ENCODE measurements around the gene EYS. TPM values are rescaled to one million over a fixed set of nuclear protein-coding genes. Genes with fewer than 3 reads are reported as not detected.

Gene EYS
- total and polyA plus RNA-seq, 2 experiments from 2014 or later: under 0.01 to 0.15 TPM

DNA sequence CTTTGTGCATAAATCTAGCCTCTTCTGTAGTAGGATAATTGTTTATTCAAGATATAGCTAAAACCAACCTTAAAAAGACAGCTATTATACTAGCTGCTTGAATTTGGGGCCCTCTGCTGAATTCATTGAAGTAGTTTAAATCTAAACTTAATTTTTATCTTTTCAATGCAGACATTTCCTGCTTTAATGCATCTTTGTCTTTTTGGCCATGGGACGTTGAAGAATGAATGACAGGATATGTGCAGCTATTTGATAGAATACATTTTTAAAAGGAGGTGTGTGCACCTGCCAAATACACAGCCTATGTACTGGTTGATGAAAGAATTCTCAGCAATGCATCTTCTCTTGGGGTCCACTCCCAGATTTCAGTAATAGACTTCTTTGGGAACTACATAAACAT lies 1546.5 kb downstream of the EYS start:
- no peak for TF ChIP-seq CTCF (IDR thresholded peaks at IDR 0.05; ENCODE audit: low read depth, low read length)
- no peaks in the 10 kb centered on the region for H3K36me3 ChIP-seq
- H3K4me1 ChIP-seq (ENCODE audit: low read depth): no peaks in the 10 kb centered on the region
- H3K27ac ChIP-seq: no peak overlapping the region
- no peaks in the 10 kb centered on the region for H3K9me3 ChIP-seq (ENCODE audit: low read depth)
- no peaks in the 10 kb centered on the region for H3K27me3 ChIP-seq
- no peak for DNase-seq (ENCODE audit: low read depth in 1 of 2, low spot score in 1 of 2)
- no peak overlapping the region for H3K4me3 ChIP-seq

DNA sequence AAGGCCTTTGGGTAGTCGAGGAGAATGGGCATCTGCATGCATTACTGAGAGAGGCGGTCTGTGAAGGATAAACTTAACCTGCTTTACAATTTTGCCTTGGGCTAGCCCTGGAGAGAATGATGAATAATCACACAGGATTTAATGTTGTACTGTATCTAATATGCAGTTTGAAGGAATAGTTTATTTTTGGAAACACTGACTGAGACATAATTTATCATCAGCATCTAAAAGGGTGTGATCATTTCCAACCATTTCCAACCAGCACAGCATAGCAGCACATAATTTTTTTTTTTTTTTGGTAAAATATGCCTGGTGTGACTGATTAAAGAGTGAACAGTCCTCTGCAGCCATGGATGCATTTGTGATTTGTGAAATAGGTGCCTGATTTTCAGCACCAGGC lies 1552.0 kb downstream of the EYS start:
- no peak overlapping the region for H3K27ac ChIP-seq
- H3K27me3 ChIP-seq: no peaks in the 10 kb centered on the region
- H3K4me3 ChIP-seq: no peak overlapping the region
- H3K9me3 ChIP-seq (ENCODE audit: low read depth): no peaks in the 10 kb centered on the region
- H3K36me3 ChIP-seq: no peaks in the 10 kb centered on the region
- H3K4me1 ChIP-seq (ENCODE audit: low read depth): no peaks in the 10 kb centered on the region
- no peak for TF ChIP-seq CTCF (IDR thresholded peaks at IDR 0.05; ENCODE audit: low read depth, low read length)
- DNase-seq (ENCODE audit: low read depth in 1 of 2, low spot score in 1 of 2): no peak

- H3K9me3 ChIP-seq (ENCODE audit: low read depth): no peaks in the 10 kb centered on the region
- H3K4me1 ChIP-seq (ENCODE audit: low read depth): no peaks in the 10 kb centered on the region
- no peak overlapping the region for H3K27ac ChIP-seq
- H3K36me3 ChIP-seq: no peaks in the 10 kb centered on the region
- no peak overlapping the region for H3K4me3 ChIP-seq
- no peak for DNase-seq (ENCODE audit: low read depth in 1 of 2, low spot score in 1 of 2)
- TF ChIP-seq CTCF (IDR thresholded peaks at IDR 0.05; ENCODE audit: low read depth, low read length): no peak
- no peaks in the 10 kb centered on the region for H3K27me3 ChIP-seq
Measured at GRCh38 chr6:64146876-64147275, 1560.2 kb downstream of the EYS start.

GRCh38 chr6:64146094-64146493 lies 1560.9 kb downstream of the EYS start:
- Histone ChIP-seq H3K36me3 (no peaks in the 10 kb centered on the region), H3K4me3 (no peak overlapping the region), H3K27ac (no peak overlapping the region), H3K9me3 (ENCODE audit: low read depth) (no peaks in the 10 kb centered on the region), H3K27me3 (no peaks in the 10 kb centered on the region), H3K4me1 (ENCODE audit: low read depth) (no peaks in the 10 kb centered on the region)
- TF ChIP-seq CTCF (IDR thresholded peaks at IDR 0.05; ENCODE audit: low read depth, low read length): no peak
- DNase-seq (ENCODE audit: low read depth in 1 of 2, low spot score in 1 of 2): no peak

GRCh38 chr6:64145658-64146057 lies 1561.4 kb downstream of the EYS start:
- Histone ChIP-seq H3K27me3 (no peaks in the 10 kb centered on the region), H3K4me3 (no peak overlapping the region), H3K4me1 (ENCODE audit: low read depth) (no peaks in the 10 kb centered on the region)

More at GRCh38 chr6:64145658-64146057, 1561.4 kb downstream of the EYS start:
- H3K27ac ChIP-seq: no peak overlapping the region
- no peak for TF ChIP-seq CTCF (IDR thresholded peaks at IDR 0.05; ENCODE audit: low read depth, low read length)
- H3K36me3 ChIP-seq: no peaks in the 10 kb centered on the region
- no peak for DNase-seq (ENCODE audit: low read depth in 1 of 2, low spot score in 1 of 2)
- no peaks in the 10 kb centered on the region for H3K9me3 ChIP-seq (ENCODE audit: low read depth)

All from cardiac muscle cell (in vitro differentiated cells and primary cell).